GM19468 (cell line): ENCODE measurements around the gene TIE1.

Experiments
- ATAC-seq: cut with Tn5 transposase; IDR thresholded peaks from one replicate; pipeline ENCODE4 v1.9.1; 2021; ENCODE audit warnings: mild to moderate bottlenecking, moderate library complexity, moderate number of reproducible peaks; ENCODE audit not compliant: unreplicated experiment; ENCODE audit errors: extremely low read depth

The TIE1 gene

GRCh38 chr1:43325381-43325780, 24.6 kb downstream of the TIE1 start:
- ATAC-seq, result no peak

- ATAC-seq, result no peak
Observed at GRCh38 chr1:43327549-43328292, 26.9 kb downstream of the TIE1 start.

GRCh38 chr1:43329995-43330751, 29.4 kb downstream of the TIE1 start:
- ATAC-seq, result no peak

- ATAC-seq, result no peak
Observed at GRCh38 chr1:43331688-43332087, 30.9 kb downstream of the TIE1 start.

- no peak for ATAC-seq
Observed at GRCh38 chr1:43334453-43335205, 33.8 kb downstream of the TIE1 start.

GRCh38 chr1:43337588-43337987, 36.8 kb downstream of the TIE1 start, which contains the start of gene MPL:
Gene MPL, plus strand, starts transcription at chr1:43337818. Its CDS starts 31 bp downstream, at chr1:43337849.
- no peak for ATAC-seq

GRCh38 chr1:43338001-43338400, 37.2 kb downstream of the TIE1 start:
- ATAC-seq, result no peak

- ATAC-seq, result no peak
Observed at GRCh38 chr1:43339584-43340232, 38.9 kb downstream of the TIE1 start.

GRCh38 chr1:43340559-43340958, 39.8 kb downstream of the TIE1 start:
- ATAC-seq, result no peak

GRCh38 chr1:43344267-43344850, 43.6 kb downstream of the TIE1 start:
- ATAC-seq, result no peak

- no peak for ATAC-seq
Observed at GRCh38 chr1:43345120-43345519, 44.3 kb downstream of the TIE1 start.

GRCh38 chr1:43346636-43347035, 45.9 kb downstream of the TIE1 start:
- no peak for ATAC-seq

GRCh38 chr1:43348343-43348808, 47.6 kb downstream of the TIE1 start:
- no peak for ATAC-seq

GRCh38 chr1:43348809-43349593, 48.2 kb downstream of the TIE1 start:
- no peak for ATAC-seq

GRCh38 chr1:43349594-43350306, 49.0 kb downstream of the TIE1 start:
- no peak for ATAC-seq

GRCh38 chr1:43350976-43351375, 50.2 kb downstream of the TIE1 start:
- ATAC-seq, result no peak

GRCh38 chr1:43351421-43352350, 50.9 kb downstream of the TIE1 start:
- ATAC-seq, result no peak

GRCh38 chr1:43352351-43352705, 51.5 kb downstream of the TIE1 start:
- ATAC-seq, result no peak
